ENCODE measurements around the gene SELENBP1. TPM values are rescaled to one million over a fixed set of nuclear protein-coding genes. Genes with fewer than 3 reads are reported as not detected.

Gene SELENBP1
- polyA plus RNA-seq, 1 donor from 2014 or later = not detected

DNA sequence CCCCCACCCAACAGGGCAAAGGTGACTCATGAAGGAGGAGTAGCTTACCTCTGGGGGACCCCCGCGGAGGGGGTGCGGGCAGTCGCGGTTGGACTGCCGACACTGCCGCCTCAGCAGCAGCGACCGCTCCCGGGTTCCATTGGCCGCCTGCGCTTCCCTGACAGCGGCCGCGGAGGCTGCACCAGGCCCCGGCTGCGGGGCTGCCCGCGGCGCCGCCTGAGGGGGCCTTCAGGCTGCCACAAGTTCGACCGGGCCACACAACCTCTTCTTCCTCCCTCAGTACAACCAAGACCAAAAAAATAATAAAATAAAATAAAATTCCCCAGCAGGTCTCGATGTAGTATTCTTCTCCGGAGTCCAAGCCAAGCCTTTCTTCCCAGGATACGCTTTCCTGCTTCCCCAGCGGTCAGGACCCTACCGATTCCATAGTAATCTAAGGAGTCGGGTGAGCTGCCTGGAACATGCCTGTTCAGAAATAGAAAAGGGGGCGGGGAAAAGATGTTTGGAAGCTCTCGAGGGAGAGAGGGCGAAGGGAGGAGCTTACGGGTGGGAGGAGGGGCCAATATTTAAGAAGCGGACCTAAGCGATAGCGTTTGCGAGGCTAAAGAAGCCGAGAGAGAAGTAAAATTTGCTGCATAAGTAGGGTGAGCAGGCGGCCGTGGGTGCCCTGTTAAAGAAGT, 45.1 kb downstream of the SELENBP1 start, which contains the start of gene PI4KB:
Gene PI4KB, minus strand, starts transcription at position 194 of the 680 bp plus-strand sequence. CDS start 10,935 bp downstream, outside the sequence.
- no peaks in the 10 kb centered on the region for H3F3A ChIP-seq (ENCODE audit: insufficient read depth, low read length, poor library complexity, severe bottlenecking)
- no peaks in the 10 kb centered on the region for H3K9me3 ChIP-seq (ENCODE audit: low read length)
- H3K9me2 ChIP-seq (ENCODE audit: insufficient read depth, low read length) = no peaks in the 10 kb centered on the region
- no peaks in the 10 kb centered on the region for H3K27me3 ChIP-seq (ENCODE audit: insufficient read depth, low read depth, low read length)
- H3K4me2 ChIP-seq (ENCODE audit: low read length) = peak within 1 kb of the TSS; percentile 99
- H3K36me3 ChIP-seq (ENCODE audit: insufficient read depth, low read length) = peaks cover 7% of the 10 kb centered on the region
- peak within 1 kb of the TSS; percentile 89 for H3K27ac ChIP-seq (ENCODE audit: low read length)
- peak within 1 kb of the TSS; percentile 89 for H3K4me3 ChIP-seq (ENCODE audit: low read length)
- H3K79me2 ChIP-seq (replicated peaks; ENCODE audit: insufficient read depth, low read length) = peaks cover 16% of the 10 kb centered on the region
- TF ChIP-seq RAD21 (conservative IDR thresholded peaks at IDR 0.05) (no peak), CTCF (IDR thresholded peaks at IDR 0.05; ENCODE audit: poor library complexity, severe bottlenecking) (no peak), POLR2AphosphoS5 (IDR thresholded peaks at IDR 0.05) (peak; percentile 69), EP300 (conservative IDR thresholded peaks at IDR 0.05; ENCODE audit: poor library complexity, severe bottlenecking) (no peak), SMC3 (conservative IDR thresholded peaks at IDR 0.05; ENCODE audit: poor library complexity) (no peak), MXI1 (conservative IDR thresholded peaks at IDR 0.05; ENCODE audit: poor library complexity, severe bottlenecking) (peak; percentile 57), TAF1 (IDR thresholded peaks at IDR 0.05; ENCODE audit: low read depth) (peak; percentile 55), EZH2 (IDR thresholded peaks at IDR 0.05; ENCODE audit: borderline replicate concordance, insufficient read depth, low read length, poor library complexity, severe bottlenecking) (no peak)
- TF ChIP-seq, protein P1, sequence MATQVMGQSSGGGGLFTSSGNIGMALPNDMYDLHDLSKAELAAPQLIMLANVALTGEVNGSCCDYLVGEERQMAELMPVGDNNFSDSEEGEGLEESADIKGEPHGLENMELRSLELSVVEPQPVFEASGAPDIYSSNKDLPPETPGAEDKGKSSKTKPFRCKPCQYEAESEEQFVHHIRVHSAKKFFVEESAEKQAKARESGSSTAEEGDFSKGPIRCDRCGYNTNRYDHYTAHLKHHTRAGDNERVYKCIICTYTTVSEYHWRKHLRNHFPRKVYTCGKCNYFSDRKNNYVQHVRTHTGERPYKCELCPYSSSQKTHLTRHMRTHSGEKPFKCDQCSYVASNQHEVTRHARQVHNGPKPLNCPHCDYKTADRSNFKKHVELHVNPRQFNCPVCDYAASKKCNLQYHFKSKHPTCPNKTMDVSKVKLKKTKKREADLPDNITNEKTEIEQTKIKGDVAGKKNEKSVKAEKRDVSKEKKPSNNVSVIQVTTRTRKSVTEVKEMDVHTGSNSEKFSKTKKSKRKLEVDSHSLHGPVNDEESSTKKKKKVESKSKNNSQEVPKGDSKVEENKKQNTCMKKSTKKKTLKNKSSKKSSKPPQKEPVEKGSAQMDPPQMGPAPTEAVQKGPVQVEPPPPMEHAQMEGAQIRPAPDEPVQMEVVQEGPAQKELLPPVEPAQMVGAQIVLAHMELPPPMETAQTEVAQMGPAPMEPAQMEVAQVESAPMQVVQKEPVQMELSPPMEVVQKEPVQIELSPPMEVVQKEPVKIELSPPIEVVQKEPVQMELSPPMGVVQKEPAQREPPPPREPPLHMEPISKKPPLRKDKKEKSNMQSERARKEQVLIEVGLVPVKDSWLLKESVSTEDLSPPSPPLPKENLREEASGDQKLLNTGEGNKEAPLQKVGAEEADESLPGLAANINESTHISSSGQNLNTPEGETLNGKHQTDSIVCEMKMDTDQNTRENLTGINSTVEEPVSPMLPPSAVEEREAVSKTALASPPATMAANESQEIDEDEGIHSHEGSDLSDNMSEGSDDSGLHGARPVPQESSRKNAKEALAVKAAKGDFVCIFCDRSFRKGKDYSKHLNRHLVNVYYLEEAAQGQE (IDR thresholded peaks at IDR 0.05; ENCODE audit: borderline replicate concordance) = peak; percentile 30
- no peaks in the 10 kb centered on the region for H4K20me1 ChIP-seq (ENCODE audit: insufficient read depth)
- peak within 1 kb of the TSS; percentile 78 for H2AFZ ChIP-seq (ENCODE audit: low read depth, low read length)
- H3K9ac ChIP-seq (ENCODE audit: low read length) = peak within 1 kb of the TSS; percentile 77

DNA sequence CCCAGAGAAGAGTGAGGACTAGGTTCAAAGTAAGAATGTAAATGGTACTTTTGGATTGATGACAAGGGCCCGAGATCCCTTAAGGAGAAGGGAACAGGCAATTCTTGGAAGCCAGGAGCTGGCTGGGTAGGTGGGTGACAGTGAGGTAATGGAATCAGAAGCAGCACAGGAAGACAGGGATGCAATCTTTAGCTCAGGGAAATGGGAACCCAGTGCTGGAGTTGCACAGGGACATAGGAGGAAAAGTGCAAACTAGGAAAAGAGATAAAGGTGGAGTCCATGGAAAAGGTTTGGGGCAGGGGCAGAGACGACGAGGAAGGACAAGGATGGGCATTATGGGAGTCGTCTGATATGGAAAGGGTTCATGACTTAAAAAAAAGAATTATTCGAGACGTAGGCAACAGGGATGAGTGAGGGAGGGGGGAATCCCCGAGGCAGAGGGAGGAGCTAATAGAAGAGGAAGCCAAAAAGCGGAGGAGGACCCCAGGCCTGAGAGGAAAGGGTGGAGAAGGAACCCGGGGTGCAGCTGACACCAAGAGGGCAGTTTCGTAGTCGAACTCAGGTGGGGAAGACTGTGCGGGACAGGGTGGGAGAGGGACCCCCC, 45.8 kb downstream of the SELENBP1 start:
- peak overlapping the region; percentile 89 for H3K27ac ChIP-seq (ENCODE audit: low read length)
- TF ChIP-seq EP300 (conservative IDR thresholded peaks at IDR 0.05; ENCODE audit: poor library complexity, severe bottlenecking) (no peak), CTCF (IDR thresholded peaks at IDR 0.05; ENCODE audit: poor library complexity, severe bottlenecking) (no peak), SMC3 (conservative IDR thresholded peaks at IDR 0.05; ENCODE audit: poor library complexity) (no peak), EZH2 (IDR thresholded peaks at IDR 0.05; ENCODE audit: borderline replicate concordance, insufficient read depth, low read length, poor library complexity, severe bottlenecking) (no peak), TAF1 (IDR thresholded peaks at IDR 0.05; ENCODE audit: low read depth) (no peak), POLR2AphosphoS5 (IDR thresholded peaks at IDR 0.05) (no peak), RAD21 (conservative IDR thresholded peaks at IDR 0.05) (no peak), MXI1 (conservative IDR thresholded peaks at IDR 0.05; ENCODE audit: poor library complexity, severe bottlenecking) (no peak)
- TF ChIP-seq, protein P1 (IDR thresholded peaks at IDR 0.05; ENCODE audit: borderline replicate concordance) = no peak

More for the DNA sequence above, 45.8 kb downstream of the SELENBP1 start:
- peak overlapping the region; percentile 77 for H3K9ac ChIP-seq (ENCODE audit: low read length)
- H3F3A ChIP-seq (ENCODE audit: insufficient read depth, low read length, poor library complexity, severe bottlenecking) = no peaks in the 10 kb centered on the region
- H3K4me2 ChIP-seq (ENCODE audit: low read length) = peak overlapping the region; percentile 99
- H3K9me2 ChIP-seq (ENCODE audit: insufficient read depth, low read length) = no peaks in the 10 kb centered on the region
- H3K4me3 ChIP-seq (ENCODE audit: low read length) = peak overlapping the region; percentile 89
- H3K9me3 ChIP-seq (ENCODE audit: low read length) = no peaks in the 10 kb centered on the region
- no peaks in the 10 kb centered on the region for H3K27me3 ChIP-seq (ENCODE audit: insufficient read depth, low read depth, low read length)
- no peaks in the 10 kb centered on the region for H4K20me1 ChIP-seq (ENCODE audit: insufficient read depth)
- peak overlapping the region; percentile 78 for H2AFZ ChIP-seq (ENCODE audit: low read depth, low read length)
- H3K36me3 ChIP-seq (ENCODE audit: insufficient read depth, low read length) = peaks cover 7% of the 10 kb centered on the region
- peaks cover 16% of the 10 kb centered on the region for H3K79me2 ChIP-seq (replicated peaks; ENCODE audit: insufficient read depth, low read length)
